Trophoblast cell (in vitro differentiated cells and primary cell): ENCODE data around the gene PIGL.

ENCODE experiments used
- DNase-seq, 2 donors: peaks; one replicate each; pipeline ENCODE4 v3.0.0-alpha.2; 2016
- H2AFZ ChIP-seq: 2 replicates; pipeline ENCODE4 v1.6.1; 2013; ENCODE audit warnings: low read length, moderate library complexity, mild to moderate bottlenecking; ENCODE audit not compliant: insufficient read depth, poor library complexity
- H2AK5ac ChIP-seq: 2 replicates; pipeline ENCODE4 v1.6.1; 2013; ENCODE audit warnings: mild to moderate bottlenecking, low read length
- H2BK120ac ChIP-seq: 2 replicates; pipeline ENCODE4 v1.6.1; 2013; ENCODE audit warnings: low read length, mild to moderate bottlenecking, moderate library complexity; ENCODE audit not compliant: insufficient read depth, poor library complexity
- H2BK12ac ChIP-seq: 2 replicates; pipeline ENCODE4 v1.6.1; 2013; ENCODE audit warnings: mild to moderate bottlenecking, low read length, moderate library complexity
- H2BK5ac ChIP-seq: 2 replicates; pipeline ENCODE4 v1.6.1; 2013; ENCODE audit warnings: low read length, low read depth, moderate library complexity, mild to moderate bottlenecking; ENCODE audit not compliant: poor library complexity
- H3K14ac ChIP-seq: 2 replicates; pipeline ENCODE4 v1.6.1; 2013; ENCODE audit warnings: mild to moderate bottlenecking, low read length
- H3K18ac ChIP-seq: 2 replicates; pipeline ENCODE4 v1.6.1; 2013; ENCODE audit warnings: mild to moderate bottlenecking, low read length
- H3K23ac ChIP-seq: 2 replicates; pipeline ENCODE4 v1.6.1; 2013; ENCODE audit warnings: low read length
- H3K27ac ChIP-seq: 2 replicates; pipeline ENCODE4 v1.5.1; 2013; ENCODE audit warnings: low read depth, mild to moderate bottlenecking, inconsistent platforms, low read length, moderate library complexity
- H3K27me3 ChIP-seq: 2 replicates; pipeline ENCODE4 v1.6.1; 2013; ENCODE audit warnings: inconsistent platforms, mild to moderate bottlenecking, low read length, moderate library complexity; ENCODE audit not compliant: insufficient read depth
- H3K36me3 ChIP-seq, 2 experiments: 1 replicate in 1 of 2; 2 replicates in 1 of 2; pipeline ENCODE4 v1.6.1; 2013; ENCODE audit warnings: low read length in 2 of 2, mild to moderate bottlenecking in 2 of 2, moderate library complexity in 1 of 2; ENCODE audit not compliant: insufficient read depth in 2 of 2, control insufficient read depth in 1 of 2
- H3K4ac ChIP-seq: 2 replicates; pipeline ENCODE4 v1.6.1; 2013; ENCODE audit warnings: low read depth, mild to moderate bottlenecking, low read length, moderate library complexity
- H3K4me1 ChIP-seq, 2 experiments: 1 replicate in 1 of 2; 2 replicates in 1 of 2; pipeline ENCODE4 v1.6.1; 2013; ENCODE audit warnings: low read length in 2 of 2, mild to moderate bottlenecking in 2 of 2, moderate library complexity in 1 of 2; ENCODE audit not compliant: insufficient read depth in 2 of 2, control insufficient read depth in 1 of 2
- H3K4me2 ChIP-seq: 2 replicates; pipeline ENCODE4 v1.6.1; 2013; ENCODE audit warnings: inconsistent platforms, mild to moderate bottlenecking, low read length, moderate library complexity
- H3K4me3 ChIP-seq: 2 replicates; pipeline ENCODE4 v1.5.1; 2013; ENCODE audit warnings: mild to moderate bottlenecking, low read depth, low read length, inconsistent platforms
- H3K79me1 ChIP-seq: one replicate; pipeline ENCODE4 v1.6.1; 2013; ENCODE audit warnings: low read length
- H3K79me2 ChIP-seq: 2 replicates; pipeline ENCODE4 v1.6.1; 2013; ENCODE audit warnings: low read length, mild to moderate bottlenecking; ENCODE audit not compliant: control insufficient read depth, insufficient read depth, poor library complexity
- H3K9ac ChIP-seq: 2 replicates; pipeline ENCODE4 v1.6.1; 2013; ENCODE audit warnings: mild to moderate bottlenecking, low read length
- H3K9me3 ChIP-seq: 2 replicates; pipeline ENCODE4 v1.6.1; 2013; ENCODE audit warnings: low read depth, mild to moderate bottlenecking, control low read depth, inconsistent platforms, low read length; ENCODE audit not compliant: insufficient read depth
- H4K12ac ChIP-seq: 2 replicates; pipeline ENCODE4 v1.6.1; 2013; ENCODE audit warnings: low read depth, mild to moderate bottlenecking, low read length, moderate library complexity
- H4K8ac ChIP-seq: 2 replicates; pipeline ENCODE4 v1.6.1; 2013; ENCODE audit warnings: low read depth, mild to moderate bottlenecking, low read length, moderate library complexity
- H4K91ac ChIP-seq: one replicate; pipeline ENCODE4 v1.6.1; 2013; ENCODE audit warnings: low read depth, mild to moderate bottlenecking, low read length, moderate library complexity
- WGBS: extraction: QIAGEN DNeasy Blood & Tissue Kit; methylation state at CpG from one replicate; pipeline ENCODE4 v1.1.7; 2013; ENCODE audit warnings: missing lambda C conversion rate; ENCODE audit not compliant: insufficient read length, insufficient coverage; ENCODE audit errors: extremely low coverage; 5-methylcytosine and 5-hydroxymethylcytosine counted together

PIGL gene

DNA sequence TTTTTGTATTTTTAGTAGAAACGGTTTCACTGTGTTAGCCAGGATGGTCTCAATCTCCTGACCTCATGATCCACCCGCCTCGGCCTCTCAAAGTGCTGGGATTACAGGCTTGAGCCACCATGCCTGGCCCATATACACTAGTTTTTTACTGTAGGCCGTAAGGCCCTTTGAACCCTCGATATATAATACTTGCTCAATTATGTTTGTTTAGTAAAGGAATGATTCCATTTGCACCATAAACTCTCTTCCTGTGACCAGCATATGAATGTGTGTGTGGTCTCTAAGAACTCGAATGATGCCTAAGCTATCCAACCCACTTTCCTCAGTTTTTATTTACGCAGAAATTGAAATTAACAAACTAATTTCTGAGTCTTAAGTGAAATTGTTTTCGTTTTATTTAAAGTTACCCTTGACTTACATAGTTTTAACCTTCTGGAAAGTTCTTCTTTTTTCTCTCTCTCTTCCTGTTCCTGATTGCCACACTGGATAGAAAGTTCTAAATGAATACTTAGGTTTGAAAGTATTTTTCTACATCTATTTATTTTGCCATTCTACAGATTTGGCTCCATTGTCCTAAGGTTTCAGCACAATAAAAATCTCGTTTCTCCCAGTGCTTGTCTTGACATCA, 37.9 kb downstream of the PIGL start:
- Histone ChIP-seq H2BK12ac (no peak overlapping the region), H4K91ac (no peak overlapping the region), H3K23ac (no peak overlapping the region), H3K4me3 (no peak overlapping the region), H3K27me3 (no peaks in the 10 kb centered on the region), H3K27ac (no peak overlapping the region), H3K79me2 (no peaks in the 10 kb centered on the region), H3K4me2 (no peak overlapping the region), H3K36me3 (no peaks in the 10 kb centered on the region), H4K12ac (no peak overlapping the region), H3K4me1 (no peaks in the 10 kb centered on the region), H2AK5ac (no peak overlapping the region), H3K18ac (no peak overlapping the region), H2BK120ac (no peak overlapping the region), H2AFZ (no peak overlapping the region), H2BK5ac (no peak overlapping the region), H3K4ac (no peak overlapping the region), H3K79me1 (no peaks in the 10 kb centered on the region), H3K9me3 (no peaks in the 10 kb centered on the region), H3K14ac (no peak overlapping the region), H3K9ac (no peak overlapping the region), H4K8ac (no peak overlapping the region)
- no peak for DNase-seq
- no CpG with 5 or more reads among the region's 9 CpGs for WGBS

DNA sequence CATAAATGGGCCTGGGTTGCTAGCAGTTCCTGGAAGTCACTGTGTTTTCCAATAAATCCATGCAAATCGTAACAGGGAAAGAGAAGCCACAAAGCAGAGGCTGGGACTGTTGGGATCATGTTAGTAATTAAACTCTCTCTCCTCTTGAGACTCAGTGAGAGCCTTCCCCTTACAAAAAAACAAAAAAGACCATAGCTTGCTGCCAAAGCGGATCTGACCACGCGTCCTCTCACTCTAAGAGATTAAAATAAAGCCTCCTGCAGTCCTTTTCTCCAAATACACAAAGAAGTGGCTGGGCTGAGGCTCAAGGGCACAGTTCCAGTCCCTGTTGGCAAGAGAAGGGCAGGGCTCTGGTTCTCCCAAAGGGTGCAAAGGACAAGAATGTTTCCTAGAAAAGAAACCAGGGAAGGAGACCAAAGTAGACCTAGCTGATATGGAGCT, 38.5 kb downstream of the PIGL start:
- Histone ChIP-seq H2AK5ac (no peak overlapping the region), H3K36me3 (no peaks in the 10 kb centered on the region), H4K12ac (no peak overlapping the region), H3K4me1 (no peaks in the 10 kb centered on the region), H3K4ac (no peak overlapping the region), H2AFZ (no peak overlapping the region), H3K9ac (no peak overlapping the region), H3K27me3 (no peaks in the 10 kb centered on the region), H3K79me1 (no peaks in the 10 kb centered on the region), H4K91ac (no peak overlapping the region), H3K9me3 (no peaks in the 10 kb centered on the region), H2BK5ac (no peak overlapping the region), H3K27ac (no peak overlapping the region), H2BK120ac (no peak overlapping the region), H3K4me3 (no peak overlapping the region), H3K4me2 (no peak overlapping the region), H3K14ac (no peak overlapping the region), H3K18ac (no peak overlapping the region), H3K23ac (no peak overlapping the region), H3K79me2 (no peaks in the 10 kb centered on the region), H4K8ac (no peak overlapping the region), H2BK12ac (no peak overlapping the region)
- WGBS: no CpG with 5 or more reads among the region's 4 CpGs
- no peak for DNase-seq

DNA sequence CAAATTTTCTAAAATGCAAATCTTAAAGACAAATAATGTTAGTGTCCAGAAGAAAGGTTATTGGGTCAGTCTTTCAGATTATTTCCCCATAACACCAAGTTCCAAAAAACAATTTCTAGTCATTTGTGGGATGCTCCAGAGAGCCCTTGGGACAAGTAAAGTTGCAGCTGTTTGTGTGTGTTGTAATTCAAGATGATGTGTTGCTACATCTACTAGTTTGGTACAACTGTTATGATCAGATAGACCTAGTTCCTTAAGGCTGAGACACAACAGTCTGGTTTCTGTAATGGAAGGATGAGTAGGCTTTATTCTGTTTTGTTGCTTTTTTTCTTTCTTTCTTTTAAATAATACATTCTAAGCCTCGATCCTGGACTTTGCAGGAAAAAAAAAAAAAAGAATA, 41.9 kb downstream of the PIGL start:
- no CpG with 5 or more reads among the region's 1 CpG for WGBS

DNA sequence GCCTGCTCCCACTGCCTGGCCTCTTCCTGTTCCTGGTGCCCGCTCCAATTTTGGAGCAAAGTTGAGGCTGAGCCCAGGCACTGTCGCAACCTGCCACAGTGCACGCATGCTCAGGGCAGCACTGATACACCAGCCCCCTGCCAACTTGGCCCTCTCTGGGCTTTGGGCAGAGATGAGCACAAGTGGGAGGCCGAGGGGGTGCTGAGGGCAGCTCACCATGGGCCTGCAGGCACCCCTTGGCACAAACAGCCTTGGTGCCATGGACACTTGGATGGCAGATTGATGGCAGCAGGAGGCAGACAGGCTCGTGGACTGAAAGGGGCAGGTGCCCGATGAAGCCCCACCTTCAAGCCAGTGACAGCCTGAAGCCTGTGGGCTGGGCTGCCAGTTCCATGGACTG, 42.9 kb downstream of the PIGL start:
- Histone ChIP-seq H4K8ac (no peak overlapping the region), H4K12ac (no peak overlapping the region), H3K27me3 (no peaks in the 10 kb centered on the region), H3K79me2 (no peaks in the 10 kb centered on the region), H3K14ac (no peak overlapping the region), H3K36me3 (no peaks in the 10 kb centered on the region), H3K4ac (no peak overlapping the region), H3K79me1 (no peaks in the 10 kb centered on the region), H3K4me2 (no peak overlapping the region), H3K18ac (no peak overlapping the region), H3K27ac (no peak overlapping the region), H3K4me3 (no peak overlapping the region), H4K91ac (no peak overlapping the region), H3K9me3 (no peaks in the 10 kb centered on the region), H2BK5ac (no peak overlapping the region), H3K23ac (no peak overlapping the region), H3K9ac (no peak overlapping the region), H2BK12ac (no peak overlapping the region), H3K4me1 (no peaks in the 10 kb centered on the region), H2BK120ac (no peak overlapping the region), H2AK5ac (no peak overlapping the region), H2AFZ (no peak overlapping the region)
- no peak for DNase-seq
- WGBS: no CpG with 5 or more reads among the region's 6 CpGs

More for the DNA sequence above, 41.9 kb downstream of the PIGL start:
- H3K79me2 ChIP-seq: no peaks in the 10 kb centered on the region
- H2AK5ac ChIP-seq: no peak overlapping the region
- no peak overlapping the region for H3K9ac ChIP-seq
- no peak overlapping the region for H4K12ac ChIP-seq
- H3K4me1 ChIP-seq: no peaks in the 10 kb centered on the region
- no peak overlapping the region for H3K23ac ChIP-seq
- no peak overlapping the region for H2BK120ac ChIP-seq
- no peak overlapping the region for H3K4ac ChIP-seq
- no peak for DNase-seq
- H3K27ac ChIP-seq: no peak overlapping the region
- H2BK5ac ChIP-seq: no peak overlapping the region
- no peak overlapping the region for H3K4me2 ChIP-seq
- H3K9me3 ChIP-seq: no peaks in the 10 kb centered on the region
- H3K79me1 ChIP-seq: no peaks in the 10 kb centered on the region
- no peaks in the 10 kb centered on the region for H3K27me3 ChIP-seq
- no peak overlapping the region for H3K18ac ChIP-seq
- no peak overlapping the region for H4K8ac ChIP-seq
- H2BK12ac ChIP-seq: no peak overlapping the region
- H3K36me3 ChIP-seq: no peaks in the 10 kb centered on the region
- H2AFZ ChIP-seq: no peak overlapping the region
- no peak overlapping the region for H4K91ac ChIP-seq
- H3K14ac ChIP-seq: no peak overlapping the region
- H3K4me3 ChIP-seq: no peak overlapping the region
